AG08395 (cell line): ENCODE measurements around the gene SYK.
"Not testable (repeated sequence)": the region's sequence is repeated elsewhere in the genome, so short reads cannot be mapped to it uniquely, and the experiment has no call there.

Source experiments
- DNase-seq: peaks from one replicate; pipeline ENCODE4 v3.0.0; 2012; ENCODE audit warnings: mixed read lengths, low spot score

Gene SYK

GRCh38 chr9:90880669-90881068 is 79.0 kb downstream of the SYK start:
- DNase-seq: no peak

DNA sequence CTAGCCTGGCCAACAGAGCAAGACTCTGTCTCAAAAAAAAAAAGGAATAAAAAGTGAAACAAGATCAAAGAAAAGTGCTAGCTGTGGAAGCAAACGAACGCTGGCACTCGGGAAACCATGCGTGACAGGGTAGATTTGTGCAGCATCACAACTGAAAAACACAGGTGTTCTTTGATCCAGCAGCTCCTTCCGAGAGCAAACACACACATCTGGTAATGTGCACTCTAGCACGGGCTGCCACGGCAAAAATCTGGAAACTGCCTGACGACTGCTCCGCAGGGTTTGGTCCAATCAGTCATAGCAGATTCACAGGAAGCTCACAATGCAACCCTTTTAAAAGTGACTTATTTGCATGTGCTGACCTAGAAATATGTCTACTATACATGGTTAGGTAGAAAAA is 80.0 kb downstream of the SYK start:
- no peak for DNase-seq

DNA sequence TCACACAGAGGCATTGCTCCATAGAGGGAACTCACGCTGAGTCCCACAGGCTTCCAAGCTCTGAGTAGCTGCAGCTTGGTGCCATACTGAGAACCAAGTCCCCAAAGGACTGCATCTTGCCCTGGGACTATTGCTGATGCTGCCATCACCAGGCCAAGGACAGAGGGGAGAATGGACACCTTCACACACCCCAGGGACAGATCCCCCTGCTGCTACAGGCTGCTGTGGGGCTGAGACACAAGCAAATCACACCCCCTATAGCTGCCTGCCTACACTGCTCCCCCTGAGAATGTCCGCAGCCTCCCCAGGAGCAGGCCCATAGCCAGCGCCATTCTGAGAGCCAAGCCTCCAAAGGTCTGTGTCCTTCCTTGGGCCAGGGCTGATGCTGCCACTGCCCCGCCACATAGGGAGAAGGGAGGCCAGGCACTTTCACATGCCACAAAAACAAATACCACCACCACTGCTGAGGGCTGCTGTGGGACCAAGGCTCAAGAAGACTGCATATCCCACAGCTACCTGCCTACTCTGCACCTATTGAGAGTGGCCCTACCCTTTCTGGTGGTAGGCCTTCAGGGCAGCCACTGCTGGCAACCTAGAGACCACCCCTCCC is 81.5 kb downstream of the SYK start:
- no peak for DNase-seq

DNA sequence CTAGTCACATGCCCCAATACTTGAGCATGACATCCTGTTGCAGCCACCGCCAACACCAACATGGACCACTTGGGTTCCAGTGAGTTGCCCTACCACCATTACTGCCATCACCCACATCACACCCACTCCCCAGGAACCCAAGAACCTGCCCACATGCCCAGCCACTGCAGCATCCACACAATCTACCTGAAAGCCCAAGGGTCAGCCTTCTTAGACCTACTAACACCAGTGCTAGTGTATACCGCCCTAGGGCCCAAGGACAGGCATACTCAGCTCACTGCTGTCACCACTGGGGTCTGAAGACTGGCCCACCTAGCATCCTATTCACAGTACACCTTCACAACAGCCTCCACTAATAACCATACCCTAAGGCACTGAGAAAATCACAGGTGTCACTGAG is 82.0 kb downstream of the SYK start:
- no peak for DNase-seq

GRCh38 chr9:90884178-90884577 is 82.6 kb downstream of the SYK start:
- no peak for DNase-seq

- DNase-seq: not testable (repeated sequence)
These were observed 85.2 kb downstream of the SYK start for GRCh38 chr9:90886868-90887267.

DNA sequence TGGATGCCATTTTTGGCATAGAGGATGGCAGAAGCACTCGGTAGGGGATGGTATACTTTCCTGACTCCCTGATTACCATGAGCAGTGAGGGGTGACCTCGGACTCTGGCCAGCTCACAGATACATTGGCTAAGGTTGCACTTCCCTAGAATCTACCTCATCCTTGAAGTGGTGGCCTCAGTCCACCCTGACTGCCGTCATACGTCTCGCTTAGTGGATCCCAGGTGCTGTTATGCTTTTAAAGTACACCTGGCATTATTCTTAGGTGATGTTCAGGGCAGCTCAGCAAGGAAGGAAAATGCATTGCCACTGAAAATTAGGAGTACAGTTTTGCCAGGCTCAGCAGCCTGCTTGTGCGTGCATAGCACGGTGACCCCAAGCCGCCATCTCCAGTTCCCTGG is 87.3 kb downstream of the SYK start:
- DNase-seq: no peak

DNA sequence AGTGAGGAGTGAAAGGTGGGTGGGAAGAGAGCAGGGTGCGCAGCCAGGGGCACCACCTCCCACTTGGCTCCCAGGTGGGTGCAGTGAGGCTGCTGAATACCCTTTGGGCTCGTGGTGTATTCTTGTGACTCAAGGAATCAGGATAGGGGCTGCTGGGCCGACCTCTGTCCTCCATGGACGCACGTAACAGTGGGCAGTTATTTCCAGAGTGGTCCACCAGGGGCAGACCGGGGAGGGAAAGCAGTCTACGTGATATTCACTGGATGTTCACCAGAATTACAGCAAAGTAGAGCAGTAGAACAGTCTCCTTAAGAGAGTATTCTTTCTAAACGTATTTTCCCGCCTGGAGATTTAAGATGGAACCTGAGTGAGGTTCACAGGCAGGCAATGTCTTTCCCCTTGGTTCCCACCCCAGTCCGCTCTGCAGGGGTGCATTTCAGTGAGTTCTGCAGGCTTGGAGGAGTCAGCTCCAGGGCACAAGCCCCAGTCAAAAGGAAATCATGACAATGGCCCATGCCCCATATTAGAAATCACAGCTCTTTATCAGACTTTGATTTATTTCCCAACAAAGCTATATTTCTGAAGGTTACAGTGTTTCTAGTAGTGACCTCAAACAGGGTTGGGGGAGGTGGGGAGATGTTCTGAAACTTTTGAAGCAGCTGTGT is 88.7 kb downstream of the SYK start:
- DNase-seq: no peak

GRCh38 chr9:90891308-90892040 is 89.9 kb downstream of the SYK start:
- DNase-seq: no peak

DNA sequence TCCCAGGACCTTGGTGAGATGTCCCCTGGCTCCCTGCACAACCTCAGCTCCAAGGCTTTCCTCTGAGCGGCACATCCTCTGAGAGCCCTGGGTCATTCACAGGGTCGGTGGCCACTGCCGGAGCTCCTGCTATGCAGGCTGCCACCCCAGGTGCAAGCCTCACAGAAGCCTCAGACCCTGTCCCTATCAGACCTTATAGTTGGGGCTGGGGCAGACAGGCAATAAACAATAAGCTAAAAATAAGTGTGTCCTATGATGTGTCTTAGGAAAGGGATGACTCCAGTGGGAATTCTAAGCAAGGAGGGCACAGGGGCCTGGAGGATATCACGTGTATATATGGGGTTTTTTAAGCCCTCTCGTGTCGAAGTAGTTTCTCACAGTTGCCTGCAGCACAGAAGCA is 91.3 kb downstream of the SYK start:
- no peak for DNase-seq

DNA sequence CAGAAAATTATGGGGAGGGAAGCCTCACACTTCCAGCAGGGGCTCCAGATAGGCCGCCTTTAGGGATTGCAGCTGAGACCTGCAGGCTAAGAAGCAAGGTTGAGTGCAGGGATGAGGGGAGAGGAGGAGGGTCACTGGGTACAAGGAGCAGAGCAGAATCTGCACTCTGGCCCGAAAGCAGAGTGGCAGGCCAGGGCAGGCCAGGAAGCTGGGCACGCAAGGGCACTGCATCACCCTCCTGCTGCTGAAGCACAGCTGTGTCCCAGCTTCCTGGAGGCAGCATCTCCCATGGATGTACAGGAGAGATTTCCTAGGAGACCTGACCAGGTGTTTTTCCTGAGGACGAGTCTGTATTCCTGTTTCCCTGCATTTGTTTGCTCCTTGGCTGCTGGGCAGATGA is 92.1 kb downstream of the SYK start:
- DNase-seq: no peak

- peak; percentile 17 for DNase-seq
These were observed 93.5 kb downstream of the SYK start for GRCh38 chr9:90894986-90895687.

GRCh38 chr9:90895786-90896185 is 94.2 kb downstream of the SYK start:
- DNase-seq: no peak

DNA sequence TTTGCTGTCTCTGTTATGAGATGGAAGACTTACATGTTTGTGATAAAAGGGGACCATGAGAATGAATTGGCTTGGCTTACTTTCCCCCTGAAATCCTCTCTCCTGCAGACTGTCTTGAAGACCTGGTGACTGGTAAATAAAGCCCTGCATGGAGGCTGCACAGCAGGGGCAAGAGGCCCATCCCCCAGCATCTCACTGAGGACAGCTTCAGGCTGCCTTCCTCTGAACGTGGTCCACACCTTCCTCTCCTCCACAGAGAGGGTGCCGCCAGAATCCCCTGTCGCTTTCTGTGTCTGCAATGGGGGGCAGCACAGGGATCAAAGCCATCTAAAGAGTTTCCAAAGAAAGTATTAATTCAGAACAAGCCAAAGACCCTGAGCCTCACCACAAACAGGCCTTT is 94.6 kb downstream of the SYK start:
- no peak for DNase-seq

DNA sequence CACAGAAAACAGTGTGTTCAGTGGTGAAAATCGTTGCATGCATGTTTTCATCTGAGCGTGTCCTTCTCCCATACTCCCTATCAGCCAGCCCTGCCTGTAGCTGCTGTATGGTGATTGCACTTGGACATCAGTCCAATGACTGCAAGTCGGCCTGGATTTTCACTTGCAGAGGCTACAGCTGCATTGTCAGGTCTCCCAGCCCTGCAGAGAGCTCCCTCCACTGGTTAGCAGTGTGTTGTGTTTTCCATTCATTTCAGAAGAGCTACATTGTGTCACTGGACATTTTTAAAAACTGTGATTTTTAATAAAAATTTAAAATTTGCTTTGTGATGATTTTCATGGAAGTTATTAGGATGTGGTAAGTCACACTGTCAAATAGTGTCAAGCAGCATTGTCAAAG is 96.6 kb downstream of the SYK start:
- DNase-seq: no peak

DNA sequence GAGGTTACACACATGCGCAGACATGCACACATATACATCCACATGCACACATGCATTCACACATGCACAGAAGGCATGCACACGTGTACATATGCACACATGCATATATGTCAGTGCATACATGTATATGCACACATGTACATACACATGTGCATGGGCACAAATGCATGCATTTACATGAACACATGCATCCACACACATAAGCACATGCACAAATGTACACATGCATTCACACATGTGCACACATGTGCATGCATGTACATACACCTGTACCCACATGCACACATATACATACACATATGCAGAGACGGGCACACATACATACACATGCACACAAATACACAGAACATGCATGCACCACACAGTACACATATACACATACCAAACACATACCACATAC is 97.7 kb downstream of the SYK start:
- DNase-seq: no peak

- peak; percentile 40 for DNase-seq
These were observed 98.5 kb downstream of the SYK start for GRCh38 chr9:90900130-90900529.

DNA sequence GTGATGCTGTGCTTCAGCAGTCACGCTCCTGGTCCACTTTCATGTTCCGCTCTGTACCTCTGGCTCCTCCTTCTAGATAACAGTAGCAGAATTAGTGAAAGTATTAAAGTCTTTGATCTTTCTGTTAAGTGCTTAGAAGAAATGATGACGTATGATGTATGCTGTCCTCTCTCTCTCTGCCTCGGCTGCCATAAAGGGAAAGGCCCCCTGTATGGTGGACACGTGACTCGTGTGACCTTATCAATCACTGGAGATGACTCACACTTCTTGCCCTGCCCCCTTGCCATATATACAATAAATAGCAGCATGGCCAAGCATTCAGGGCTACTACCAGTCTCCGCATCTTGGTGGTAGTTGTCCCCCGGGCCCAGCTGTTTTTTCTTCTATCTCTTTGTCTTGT is 100.3 kb downstream of the SYK start:
- no peak for DNase-seq

GRCh38 chr9:90903766-90904424 is 102.3 kb downstream of the SYK start:
- DNase-seq: no peak

- no peak for DNase-seq
These were observed 103.3 kb downstream of the SYK start for GRCh38 chr9:90904706-90905478.

- DNase-seq: no peak
These were observed 104.2 kb downstream of the SYK start for GRCh38 chr9:90905822-90906221.
